ENCODE data around the gene MARF1.
"Not testable (repeated sequence)": the region's sequence is repeated elsewhere in the genome, so short reads cannot be mapped to it uniquely, and the experiment has no call there.

Gene MARF1

DNA sequence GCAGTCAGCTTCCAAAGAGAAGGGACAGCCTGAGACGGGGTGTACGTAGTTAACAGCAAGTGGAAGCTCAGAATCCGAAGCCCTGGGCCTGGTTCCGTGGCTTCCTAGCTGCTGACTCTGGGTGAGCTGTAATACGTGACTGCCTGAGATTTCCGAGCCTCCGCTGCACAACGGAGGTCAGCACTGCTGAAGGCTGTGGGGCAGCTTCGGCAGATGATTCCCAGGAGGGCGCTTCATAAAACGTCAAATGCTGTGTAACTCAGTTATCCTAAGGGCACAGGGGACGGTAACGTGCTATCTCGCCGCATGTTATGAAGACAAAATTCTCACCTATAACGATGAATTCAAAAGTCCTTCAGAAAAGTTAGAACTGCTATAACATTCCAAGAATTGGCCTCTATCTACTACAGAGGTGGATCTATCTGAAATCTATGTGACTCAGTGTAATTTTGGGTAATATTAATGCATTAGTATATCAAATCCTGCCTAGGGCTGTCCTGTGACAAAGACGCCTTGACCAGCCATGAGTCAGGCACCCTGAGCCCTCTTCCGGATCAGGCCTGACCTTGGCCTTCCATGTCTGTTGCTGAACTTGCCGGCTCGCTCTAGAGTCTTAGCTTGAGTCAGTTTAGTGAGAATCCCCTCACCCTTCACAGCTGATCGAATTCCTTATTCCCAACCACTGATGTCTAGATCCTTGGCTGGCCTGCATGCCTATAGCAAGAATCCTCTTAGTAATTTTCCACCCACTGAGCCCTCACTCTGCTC lies 43.5 kb downstream of the MARF1 start:
- DNase-seq (ENCODE audit: low read depth), result peak; percentile 17

DNA sequence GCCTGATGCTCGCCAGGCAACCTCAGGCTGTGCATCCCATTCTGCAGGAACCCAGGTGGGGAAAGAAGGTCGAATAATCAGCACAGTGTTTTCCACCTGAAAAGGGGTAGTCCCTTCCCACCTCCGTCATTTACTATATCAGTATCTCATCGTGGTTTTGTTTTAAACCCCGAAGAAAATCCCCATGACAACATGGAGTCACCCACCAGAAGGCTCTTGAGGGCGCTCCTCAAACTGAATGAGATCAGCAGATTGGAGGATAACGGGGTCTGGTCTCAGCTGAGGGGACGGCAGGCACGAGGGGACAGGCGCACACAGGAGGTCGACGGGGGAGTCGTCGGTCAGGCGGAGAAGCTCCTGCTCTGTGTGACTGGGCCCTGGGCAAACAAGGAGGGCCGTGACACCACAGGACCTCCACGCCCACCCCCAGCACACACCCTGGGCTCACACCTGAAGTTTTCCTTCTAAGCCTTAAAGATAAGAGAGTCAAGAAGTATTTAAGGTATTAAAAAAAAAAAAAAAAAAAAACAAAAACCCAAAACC lies 44.2 kb downstream of the MARF1 start:
- no peak for DNase-seq (ENCODE audit: low read depth)

DNA sequence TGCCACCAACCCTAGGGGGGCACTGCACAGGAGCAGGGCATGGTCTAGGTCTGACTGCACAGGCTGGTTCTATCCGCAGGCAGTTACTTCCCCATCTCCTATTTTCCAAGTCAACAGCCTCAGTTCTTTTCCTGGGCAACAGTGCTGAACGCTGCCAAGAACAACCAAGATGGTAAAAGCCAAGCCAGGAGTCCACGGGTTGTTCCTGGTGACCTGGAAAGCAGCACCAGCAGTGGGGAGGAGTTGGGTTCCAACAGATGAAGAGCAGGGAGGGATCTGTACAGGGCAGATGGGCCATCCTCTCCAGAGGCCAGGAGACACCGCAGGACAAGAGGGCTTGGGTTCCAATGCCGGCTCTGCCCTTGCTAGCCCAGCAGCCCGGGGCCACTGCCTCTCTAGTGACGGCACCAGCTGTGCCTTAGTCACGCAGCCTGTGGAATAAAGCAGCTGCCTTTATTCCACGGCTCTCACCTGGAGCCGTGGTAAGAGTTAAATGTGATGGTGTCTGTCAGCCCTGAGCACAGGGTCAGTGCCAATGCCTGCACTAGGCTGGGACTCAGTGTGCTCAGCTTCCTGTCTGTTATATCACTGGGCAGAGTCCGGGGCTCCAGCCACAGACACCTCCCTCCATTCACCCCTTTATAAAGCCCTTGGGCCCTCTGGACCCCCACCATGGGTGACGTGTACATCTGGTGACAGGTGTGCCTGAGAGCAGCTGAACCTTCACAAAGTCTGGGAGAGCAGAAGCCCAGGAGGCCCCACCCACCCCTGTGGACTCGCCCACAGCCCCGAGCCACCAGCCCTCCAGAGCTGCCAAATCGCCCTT lies 44.9 kb downstream of the MARF1 start:
- DNase-seq (ENCODE audit: low read depth), result no peak

DNA sequence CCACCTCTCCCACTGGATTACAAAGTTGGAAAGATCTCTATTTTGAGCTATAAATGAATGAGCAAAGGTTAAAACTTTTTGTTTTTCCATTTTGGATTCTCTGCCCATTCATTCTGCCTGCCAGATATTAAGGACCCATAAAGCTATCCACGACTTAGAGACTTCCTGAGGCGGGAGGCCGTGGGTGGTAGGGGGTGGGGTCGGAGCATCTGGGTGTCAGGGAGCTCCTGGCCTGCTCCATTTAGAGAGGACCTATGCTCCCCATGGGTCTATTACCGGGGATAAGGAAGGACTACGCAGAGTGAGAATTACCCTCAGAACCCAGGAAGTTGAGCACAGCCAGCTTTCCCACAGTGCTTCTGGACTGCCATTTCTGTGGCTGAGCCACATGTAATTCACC lies 45.8 kb downstream of the MARF1 start:
- no peak for DNase-seq (ENCODE audit: low read depth)

DNA sequence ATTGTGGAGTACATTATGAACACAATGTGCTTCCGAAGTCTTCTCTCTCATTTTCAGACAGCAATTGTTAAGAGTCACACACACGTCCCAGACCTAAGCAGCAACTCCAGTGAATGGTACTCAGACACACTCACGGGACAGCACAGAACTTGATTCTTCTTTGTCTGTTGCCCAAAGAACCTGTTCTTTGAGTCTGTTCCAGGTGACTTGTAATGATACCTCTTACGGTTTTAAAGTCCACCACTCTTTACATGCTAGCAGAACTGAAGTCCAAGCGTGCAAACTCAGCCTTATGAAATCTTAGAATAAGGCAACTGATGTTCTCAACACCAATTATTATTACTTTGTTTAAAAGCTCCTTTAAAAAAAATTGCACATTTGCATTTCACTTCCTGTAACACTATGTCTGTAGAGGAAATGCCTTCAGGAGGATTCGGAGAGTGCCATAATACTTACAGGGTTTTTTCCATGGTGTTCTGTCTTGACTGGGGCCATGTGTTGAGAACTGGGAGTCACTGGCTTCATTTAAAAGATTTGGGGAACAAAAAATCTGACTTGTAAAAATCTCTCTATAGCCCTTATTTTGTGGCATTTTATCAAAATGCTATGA lies 48.1 kb downstream of the MARF1 start:
- no peak for DNase-seq (ENCODE audit: low read depth)

DNA sequence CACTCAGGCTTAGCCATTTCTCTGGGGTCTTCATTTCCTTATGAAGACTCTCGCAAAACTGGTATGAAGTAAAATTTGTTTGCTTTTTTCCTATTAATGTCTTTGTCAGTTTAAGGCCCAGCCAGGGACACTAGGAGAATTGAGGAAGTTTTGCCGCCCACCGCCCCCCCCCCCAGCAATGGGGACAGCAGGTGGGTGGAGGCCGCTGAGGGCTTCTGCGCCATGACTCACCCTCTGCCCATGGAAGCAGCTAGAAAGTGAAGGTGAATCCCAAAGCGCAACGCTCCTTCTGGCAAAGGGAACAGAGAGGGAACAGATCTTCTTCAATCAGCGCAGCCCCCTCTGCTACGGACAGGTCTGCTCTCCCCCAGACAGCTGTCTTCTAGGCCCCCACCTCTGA lies 49.7 kb downstream of the MARF1 start:
- DNase-seq (ENCODE audit: low read depth), result no peak

DNA sequence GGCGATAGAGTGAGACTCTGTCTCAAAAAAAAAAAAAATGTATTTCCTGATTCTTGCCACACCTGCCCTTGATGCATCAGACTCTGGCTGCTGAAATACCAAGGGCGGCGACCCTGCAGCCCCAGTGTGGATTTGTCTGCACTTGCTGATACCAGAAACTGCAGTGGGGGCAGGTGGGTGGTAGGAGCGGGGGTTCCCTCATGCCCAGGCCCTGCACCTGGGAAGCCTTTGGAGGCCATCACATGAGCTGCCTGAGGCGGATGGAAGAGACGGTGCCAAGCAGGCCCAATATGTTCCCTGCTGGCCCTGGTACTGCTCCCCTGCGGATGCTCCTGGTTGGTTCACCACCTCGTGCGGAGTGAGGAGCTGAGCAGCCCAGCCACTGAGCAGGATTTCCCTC lies 50.6 kb downstream of the MARF1 start:
- no peak for DNase-seq (ENCODE audit: low read depth)

DNA sequence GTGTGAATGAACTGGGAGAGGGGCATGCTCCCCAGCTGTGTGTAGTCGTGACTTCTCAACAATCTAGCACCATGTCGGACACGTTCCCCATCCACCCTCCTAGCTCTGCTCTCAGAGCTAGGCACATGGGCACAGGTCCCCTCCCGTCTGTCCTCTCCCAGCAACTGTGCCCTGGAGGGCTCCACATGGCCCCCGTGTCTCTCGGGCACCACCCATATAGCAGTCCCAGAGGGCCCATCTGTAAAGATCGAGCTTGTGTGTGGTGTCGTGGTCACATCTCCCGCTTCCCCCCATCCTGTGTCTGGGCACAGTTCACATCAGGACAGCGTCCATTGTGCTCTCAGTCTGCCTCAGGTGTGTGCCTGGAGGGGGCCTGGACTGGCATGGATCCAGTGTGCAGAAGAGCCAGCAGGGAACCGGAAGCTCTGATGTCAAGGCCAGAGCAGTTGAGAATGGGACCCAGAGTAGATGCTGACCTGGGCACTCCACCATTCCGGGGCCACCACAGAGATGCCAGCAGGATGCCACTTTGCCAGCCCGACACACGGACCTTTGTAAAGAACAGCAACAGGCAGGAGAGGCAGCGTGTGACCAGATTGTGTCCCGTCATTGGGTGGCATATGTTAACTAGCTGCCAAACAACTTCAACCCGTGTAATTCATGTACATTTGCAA lies 55.7 kb downstream of the MARF1 start:
- DNase-seq (ENCODE audit: low read depth), result no peak

DNA sequence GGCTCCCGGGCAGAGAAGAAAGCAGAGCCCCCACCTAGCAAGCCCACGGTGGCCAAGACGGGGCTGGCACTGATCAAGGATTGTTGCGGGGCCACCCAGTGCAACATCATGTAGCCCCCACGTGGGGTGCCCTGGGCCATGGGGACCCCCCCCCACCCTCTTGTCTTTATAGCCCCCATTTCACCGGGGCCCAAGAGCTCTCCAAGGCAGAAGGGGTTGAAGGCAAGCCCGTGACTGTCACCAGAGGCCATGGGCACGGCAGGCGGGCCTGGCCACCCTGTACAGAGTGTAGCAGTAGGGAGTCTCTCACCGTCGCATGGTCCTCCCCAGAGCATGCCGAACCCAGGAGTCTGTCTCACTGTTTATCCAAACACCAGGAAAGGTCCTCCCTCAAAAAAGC lies 56.2 kb downstream of the MARF1 start:
- DNase-seq (ENCODE audit: low read depth), result no peak

DNA sequence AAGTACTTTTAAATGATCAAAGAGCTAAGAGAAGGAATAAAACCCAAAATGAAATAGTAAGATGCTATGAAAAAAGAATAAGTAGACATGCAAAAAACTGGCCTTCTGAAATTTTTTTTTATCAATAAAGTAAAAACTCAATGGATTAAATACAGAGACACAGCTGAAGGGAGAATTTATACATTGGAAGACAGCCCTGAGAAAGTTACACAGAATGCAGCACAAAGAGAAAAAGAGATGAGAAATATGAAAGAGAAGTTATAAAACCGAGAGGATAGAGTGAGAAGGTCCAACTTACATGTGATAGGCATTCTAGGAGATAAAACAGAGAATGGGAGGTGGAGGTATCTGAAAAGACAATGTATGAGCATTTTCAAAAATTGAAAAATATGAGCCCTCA lies 57.0 kb downstream of the MARF1 start:
- no peak for DNase-seq (ENCODE audit: low read depth)

DNA sequence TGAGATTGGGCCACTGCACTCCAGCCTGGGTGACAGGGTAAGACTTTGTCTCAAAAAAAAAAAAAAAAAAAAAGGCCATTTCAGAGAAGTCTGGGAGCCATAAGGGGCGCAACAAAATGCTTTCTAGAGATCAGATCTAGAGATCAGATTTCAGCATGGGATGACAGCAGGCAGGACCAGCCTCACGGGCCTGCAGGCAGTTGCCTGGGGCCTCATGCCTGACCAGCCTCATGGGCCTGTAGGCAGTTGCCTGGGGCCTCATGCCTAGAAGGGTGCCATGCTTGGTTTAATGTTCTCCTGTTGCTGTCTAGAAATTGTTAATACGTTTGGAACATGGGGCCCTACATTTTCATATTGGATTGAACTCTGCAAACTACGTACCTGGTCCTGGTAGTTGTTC lies 59.4 kb downstream of the MARF1 start:
- no peak for DNase-seq (ENCODE audit: low read depth)

DNA sequence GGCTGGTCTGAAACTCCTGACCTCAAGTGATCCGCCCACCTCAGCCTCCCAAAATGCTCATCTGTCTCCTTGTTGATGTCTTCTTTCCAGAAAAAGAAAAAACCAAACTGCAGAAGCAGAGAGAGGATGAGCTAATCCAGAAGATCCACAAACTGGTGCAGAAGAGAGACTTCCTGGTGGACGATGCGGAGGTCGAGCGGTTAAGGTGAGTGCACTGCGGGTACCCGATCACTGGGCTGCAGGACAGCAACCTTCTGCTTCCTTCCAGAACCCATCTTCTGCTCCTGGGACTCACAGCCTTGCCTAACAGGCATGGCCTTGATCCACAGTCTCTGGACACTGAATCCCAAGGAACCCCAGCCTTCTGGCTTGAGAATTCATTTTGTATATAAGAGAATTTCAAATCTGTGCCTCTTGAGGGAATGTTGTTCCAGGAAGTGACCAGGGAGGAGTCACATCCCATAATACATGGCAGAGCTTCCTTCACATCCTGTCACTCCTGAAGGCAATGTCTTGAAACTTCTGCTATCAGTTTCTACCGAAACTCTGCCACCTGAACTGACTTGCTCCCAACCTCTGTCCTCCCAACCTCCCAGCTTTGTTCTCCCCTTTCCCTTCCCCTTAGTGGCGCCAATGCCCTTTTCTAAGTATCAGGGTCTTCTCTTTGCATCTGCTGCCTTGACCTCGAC lies 61.7 kb downstream of the MARF1 start:
- DNase-seq (ENCODE audit: low read depth), result no peak

DNA sequence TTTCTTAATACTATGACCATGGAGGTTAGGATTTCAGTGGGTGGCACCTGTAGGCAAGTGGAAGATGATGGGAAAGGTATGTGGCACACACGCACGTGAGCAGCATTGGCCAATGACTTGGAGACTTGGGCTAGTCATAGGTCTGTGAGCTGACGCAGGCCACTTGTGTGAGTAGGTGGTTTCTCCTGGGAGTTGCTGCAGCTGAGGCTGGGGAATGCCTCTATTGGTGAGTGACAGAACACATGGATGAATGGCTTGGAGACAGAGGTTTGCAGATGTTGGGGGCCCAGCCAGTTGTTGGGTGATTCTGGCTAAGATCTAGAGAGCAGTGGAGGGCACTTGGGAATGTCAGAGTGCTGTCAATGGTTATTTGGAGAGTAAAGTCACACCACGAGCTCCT lies 64.1 kb downstream of the MARF1 start:
- no peak for DNase-seq (ENCODE audit: low read depth)

DNA sequence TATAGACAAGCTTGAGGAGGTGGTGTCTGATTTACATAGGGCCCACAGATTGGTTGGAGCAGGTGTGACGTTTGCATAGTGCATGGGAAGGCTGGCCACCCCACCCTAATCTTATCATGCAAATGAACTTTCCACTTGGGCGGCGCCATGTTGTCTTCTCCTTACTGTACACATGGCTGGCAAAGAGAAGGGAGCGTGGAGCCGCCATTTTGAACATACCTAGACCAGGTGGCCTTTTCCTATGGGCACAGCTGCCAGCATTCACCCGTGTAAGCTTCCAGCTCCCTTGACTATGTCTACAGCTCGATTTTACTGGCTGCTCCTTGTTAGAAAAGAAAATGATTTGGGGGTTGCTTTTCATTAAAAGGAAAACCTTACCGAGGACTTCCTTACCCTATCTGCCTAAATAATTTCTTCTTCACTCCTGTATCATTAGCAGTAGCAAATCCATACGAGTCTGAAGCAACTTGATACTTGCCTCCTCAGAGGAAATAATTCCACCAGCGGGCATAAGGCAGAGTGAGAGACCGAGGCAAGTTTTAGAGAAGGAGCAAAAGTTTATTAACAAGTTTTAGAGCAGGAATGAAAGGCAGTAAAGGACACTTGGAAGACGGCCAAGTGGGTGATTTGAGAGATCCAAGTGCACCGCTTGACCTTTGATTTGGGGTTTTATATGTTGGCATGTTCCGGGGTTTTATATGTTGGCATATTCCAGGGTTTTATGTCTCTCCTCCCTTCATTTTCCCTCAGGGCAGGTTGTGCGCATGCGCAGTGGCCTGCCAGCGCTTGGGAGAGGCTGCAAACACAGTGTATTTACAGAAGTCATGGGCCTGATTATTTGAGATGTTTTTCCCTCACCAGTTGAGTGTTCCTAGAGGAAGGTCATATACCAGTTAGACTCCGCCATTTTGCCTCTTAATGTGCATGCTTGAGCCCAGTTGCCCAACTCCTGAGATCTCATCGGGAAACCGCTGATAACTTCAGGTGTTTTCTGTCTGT lies 65.7 kb downstream of the MARF1 start:
- no peak for DNase-seq (ENCODE audit: low read depth)

DNA sequence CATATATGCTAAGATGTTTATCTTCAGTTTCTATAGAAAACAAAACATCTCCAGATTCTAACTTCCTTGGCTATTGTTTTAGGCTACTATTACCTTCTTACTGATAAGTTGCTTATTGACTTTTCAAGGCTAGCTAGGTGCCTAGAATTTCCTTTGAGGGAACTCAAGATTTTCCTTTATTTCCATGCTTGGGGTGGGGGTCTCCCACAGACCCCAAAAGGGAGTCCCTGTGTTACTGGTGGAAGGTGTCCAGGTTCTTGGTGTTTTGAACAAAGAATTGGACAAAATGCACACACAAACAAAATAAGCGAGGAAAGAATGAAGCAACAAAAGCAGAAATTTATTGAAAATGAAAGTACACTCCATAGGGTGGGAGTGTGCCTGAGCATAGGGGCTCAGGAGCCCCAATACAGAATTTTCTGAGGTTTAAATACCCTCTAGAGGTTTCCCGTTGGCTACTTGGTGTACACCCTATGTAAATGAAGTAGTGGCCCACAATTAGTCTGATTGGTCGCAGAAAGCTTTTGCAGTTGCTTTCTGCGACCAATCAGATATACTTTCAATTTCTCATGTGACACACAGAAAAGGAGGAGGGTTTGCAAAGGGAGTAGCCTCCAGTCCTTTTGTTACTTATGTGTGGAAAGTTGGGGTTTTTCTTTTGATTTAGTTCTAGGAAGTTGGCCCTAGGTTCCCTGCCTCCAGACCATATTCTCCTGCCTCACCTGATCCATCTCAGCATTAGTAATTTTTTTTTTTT lies 67.5 kb downstream of the MARF1 start:
- DNase-seq (ENCODE audit: low read depth), result no peak

DNA sequence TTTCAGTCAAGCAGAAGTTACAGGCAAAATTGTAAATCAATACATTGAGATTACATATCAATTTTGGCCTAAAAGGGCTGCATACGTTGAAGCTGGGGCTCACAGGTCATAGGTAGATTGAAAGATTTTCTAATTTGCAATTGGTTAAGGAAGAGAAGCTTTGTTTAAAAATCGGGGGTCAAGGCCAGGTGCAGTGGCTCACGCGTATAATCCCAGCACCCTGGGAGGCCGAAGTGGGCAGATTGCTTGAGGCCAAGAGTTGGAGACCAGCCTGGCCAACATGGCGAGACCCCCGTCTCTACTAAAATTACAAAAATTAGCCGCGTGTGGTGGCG lies 68.4 kb downstream of the MARF1 start:
- DNase-seq (ENCODE audit: low read depth), result no peak

DNA sequence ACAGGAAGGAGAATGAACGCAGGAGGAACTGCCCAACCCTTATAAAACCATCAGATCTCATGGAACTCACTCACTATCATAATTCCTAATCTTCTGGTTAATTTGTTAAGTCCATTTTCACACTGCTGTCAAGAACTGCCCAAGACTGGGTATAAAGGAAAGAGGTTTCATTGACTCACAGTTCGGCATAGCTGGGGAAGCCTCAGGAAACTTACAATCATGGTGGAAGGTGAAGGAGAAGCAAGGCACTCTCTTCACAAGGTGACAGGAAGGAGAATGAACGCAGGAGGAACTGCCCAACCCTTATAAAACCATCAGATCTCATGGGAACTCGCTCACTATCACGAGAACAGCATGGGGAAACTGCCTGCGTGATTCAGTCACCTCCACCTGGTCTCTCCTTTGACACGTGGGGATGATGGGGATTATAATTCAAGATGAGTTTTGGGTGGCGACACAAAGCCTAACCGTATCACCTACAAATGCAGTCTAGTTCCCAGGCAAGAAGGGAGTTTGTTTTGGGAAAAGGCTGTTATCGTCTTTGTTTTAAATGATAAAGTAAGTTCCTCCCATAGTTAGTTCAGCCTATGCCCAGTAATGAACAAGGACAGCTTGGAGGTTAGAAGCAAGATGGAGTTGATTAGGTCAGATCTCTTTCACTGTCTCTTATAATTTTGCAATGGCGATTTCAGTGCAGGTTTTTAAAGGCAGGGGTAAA lies 68.9 kb downstream of the MARF1 start:
- not testable (repeated sequence) for DNase-seq (ENCODE audit: low read depth)

DNA sequence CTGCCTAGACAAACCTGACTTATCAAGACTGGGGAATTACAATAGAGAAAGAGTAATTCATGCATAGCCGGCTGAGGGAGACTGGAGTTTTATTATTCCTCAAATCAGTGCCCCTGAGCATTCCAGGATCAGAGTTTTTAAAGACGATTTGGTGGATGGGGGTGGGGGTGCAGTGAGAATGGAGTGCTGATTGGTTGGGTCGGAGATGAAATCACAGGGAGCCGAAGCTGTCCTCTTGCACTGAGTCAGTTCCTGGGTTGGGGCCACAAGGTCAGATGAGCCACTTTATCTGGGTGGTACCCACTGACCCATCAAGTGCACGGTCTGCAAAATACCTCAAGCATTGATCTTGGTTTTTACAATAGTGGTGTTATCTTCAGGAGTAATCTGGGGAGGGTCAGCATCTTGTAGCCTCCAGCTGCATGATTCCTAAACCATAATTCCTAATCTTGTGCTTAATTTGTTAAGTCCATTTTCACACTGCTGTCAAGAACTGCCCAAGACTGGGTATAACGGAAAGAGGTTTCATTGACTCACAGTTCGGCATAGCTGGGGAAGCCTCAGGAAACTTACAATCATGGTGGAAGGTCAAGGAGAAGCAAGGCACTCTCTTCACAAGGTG lies 69.6 kb downstream of the MARF1 start:
- no peak for DNase-seq (ENCODE audit: low read depth)

Data from EH (cell line).